Vagina (tissue), 2 donors: ENCODE measurements around the gene DEFB124. TPM values are rescaled to one million over a fixed set of nuclear protein-coding genes. Genes with fewer than 3 reads are reported as not detected.
A peak's percentile ranks its signal among the peaks of the same experiment; 100 is the strongest.
"Not testable (repeated sequence)": the region's sequence is repeated elsewhere in the genome, so short reads cannot be mapped to it uniquely, and the experiment has no call there.

Experiments used
- DNase-seq, 2 donors: peaks; one replicate each; pipeline ENCODE4 v3.0.0-alpha.2; 2017; ENCODE audit errors: extremely low spot score in 2 of 2
- H3K27ac ChIP-seq: fragments of 200-600 bp; sonication (generic); one replicate; pipeline ENCODE4 v1.5.1; 2019
- H3K27me3 ChIP-seq: fragments of 200-600 bp; sonication (generic); one replicate; pipeline ENCODE4 v1.5.1; 2019
- H3K36me3 ChIP-seq, 2 donors: fragments of 200-600 bp; sonication (generic); one replicate each; pipeline ENCODE4 v1.5.1; 2017 to 2019
- H3K4me1 ChIP-seq: fragments of 200-600 bp; sonication (generic); one replicate; pipeline ENCODE4 v1.5.1; 2019
- H3K4me3 ChIP-seq, 2 donors: fragments of 200-600 bp; sonication (generic); 1 replicate in 1 of 2; 2 replicates in 1 of 2; pipeline ENCODE4 v1.5.1; 2016 to 2019
- H3K9me3 ChIP-seq: fragments of 200-600 bp; sonication (generic); one replicate; pipeline ENCODE4 v1.5.1; 2019
- CTCF ChIP-seq, 3 experiments: fragments of 450-650 bp in 2 of 3; fragments of 200-600 bp in 1 of 3; sonication (generic) in 1 of 3; IDR thresholded peaks; one replicate each; pipeline ENCODE4 v1.5.1; 2017 to 2019; ENCODE audit warnings: antibody characterized with exemption in 3 of 3, mild to moderate bottlenecking in 2 of 3, moderate library complexity in 2 of 3
- POLR2A ChIP-seq, 2 donors: fragments of 450-650 bp; IDR thresholded peaks; one replicate each; pipeline ENCODE4 v1.6.1; 2017; ENCODE audit warnings: antibody characterized with exemption in 2 of 2, mild to moderate bottlenecking in 2 of 2, moderate library complexity in 2 of 2
- POLR2AphosphoS5 ChIP-seq, 2 donors: sonication (generic); formaldehyde crosslinking; IDR thresholded peaks; one replicate each; pipeline ENCODE4 v1.9.0; 2017; ENCODE audit warnings: antibody characterized with exemption in 2 of 2, mild to moderate bottlenecking in 2 of 2, low read depth in 1 of 2; ENCODE audit not compliant: insufficient read depth in 1 of 2
- intact Hi-C: fragments of 100-400 bp; cut with DNase I; formaldehyde crosslinking; loops from one replicate; pipeline ENCODE4 v1.15.1; 2023
- total RNA-seq: library from RNA; depleted of rRNA; stranded (reverse); fragments of >200 nt; gene quantifications from one replicate; pipeline ENCODE4 v1.2.3, GENCODE V29; 2016

DEFB124 gene
- total RNA-seq, result not detected

GRCh38 chr20:31474758-31475427, at the start of gene DEFB124, which contains the start of gene REM1:
Gene DEFB124 (minus strand): TSS chr20:31475127. CDS start chr20:31473013, 2,114 bp downstream.
Gene REM1 (plus strand): TSS chr20:31475288. CDS start chr20:31476446, 1,158 bp downstream.
- Histone ChIP-seq H3K4me1 (peaks cover 24% of the 10 kb centered on the region), H3K9me3 (no peaks in the 10 kb centered on the region), H3K27me3 (no peaks in the 10 kb centered on the region), H3K36me3 (no peaks in the 10 kb centered on the region), H3K4me3 (peak within 1 kb of the TSS; percentile 57 to 80), H3K27ac (peak within 1 kb of the TSS; percentile 90)
- intact Hi-C loops, result no loop called here
- no peak for DNase-seq
- TF ChIP-seq POLR2A (IDR thresholded peaks at IDR 0.05), result peak in 1 of 2 donors; percentile 17
- TF ChIP-seq POLR2AphosphoS5 (IDR thresholded peaks at IDR 0.05; ENCODE audit: insufficient read depth in 1 of 2, low read depth in 1 of 2), result peak in 1 of 2 donors; percentile 89
- TF ChIP-seq CTCF (IDR thresholded peaks at IDR 0.05), result no peak

- Histone ChIP-seq H3K4me1 (peaks cover 46% of the 10 kb centered on the region), H3K27me3 (no peaks in the 10 kb centered on the region), H3K27ac (no peak overlapping the region), H3K9me3 (no peaks in the 10 kb centered on the region), H3K4me3 (no peak overlapping the region), H3K36me3 (peaks cover 4 to 15% of the 10 kb centered on the region in 2 donors)
- TF ChIP-seq CTCF (IDR thresholded peaks at IDR 0.05) (no peak), POLR2AphosphoS5 (IDR thresholded peaks at IDR 0.05; ENCODE audit: insufficient read depth in 1 of 2, low read depth in 1 of 2) (no peak), POLR2A (IDR thresholded peaks at IDR 0.05) (no peak)
- no peak for DNase-seq
- intact Hi-C loops, result no loop called here
Measured at GRCh38 chr20:31523361-31524283, 48.7 kb upstream of the DEFB124 start.

GRCh38 chr20:31522731-31523130, 47.8 kb upstream of the DEFB124 start:
- DNase-seq, result no peak
- no peaks in the 10 kb centered on the region for H3K9me3 ChIP-seq
- H3K4me3 ChIP-seq, result no peak overlapping the region
- H3K4me1 ChIP-seq, result peaks cover 50% of the 10 kb centered on the region
- no peaks in the 10 kb centered on the region for H3K27me3 ChIP-seq
- TF ChIP-seq CTCF (IDR thresholded peaks at IDR 0.05) (no peak), POLR2AphosphoS5 (IDR thresholded peaks at IDR 0.05; ENCODE audit: insufficient read depth in 1 of 2, low read depth in 1 of 2) (no peak), POLR2A (IDR thresholded peaks at IDR 0.05) (no peak)
- peaks cover under 1 to 6% of the 10 kb centered on the region in 2 donors for H3K36me3 ChIP-seq
- no peak overlapping the region for H3K27ac ChIP-seq
- intact Hi-C loops, result no loop called here

- H3K27me3 ChIP-seq, H3K36me3 ChIP-seq, H3K9me3 ChIP-seq, intact Hi-C loops, H3K27ac ChIP-seq, DNase-seq, H3K4me3 ChIP-seq: not testable (repeated sequence)
- H3K4me1 ChIP-seq, result peaks cover 64% of the 10 kb centered on the region
Measured at GRCh38 chr20:31521267-31521666, 46.3 kb upstream of the DEFB124 start.

GRCh38 chr20:31517373-31517772, 42.4 kb upstream of the DEFB124 start:
- H3K27ac ChIP-seq, result peak overlapping the region; percentile 14
- no peaks in the 10 kb centered on the region for H3K27me3 ChIP-seq
- no peaks in the 10 kb centered on the region for H3K9me3 ChIP-seq
- TF ChIP-seq POLR2A (IDR thresholded peaks at IDR 0.05) (no peak), POLR2AphosphoS5 (IDR thresholded peaks at IDR 0.05; ENCODE audit: insufficient read depth in 1 of 2, low read depth in 1 of 2) (no peak), CTCF (IDR thresholded peaks at IDR 0.05) (no peak)
- DNase-seq, result no peak
- H3K36me3 ChIP-seq, result no peaks in the 10 kb centered on the region
- H3K4me3 ChIP-seq, result peak overlapping the region in 1 of 2 donors; percentile 1
- H3K4me1 ChIP-seq, result peaks cover 63% of the 10 kb centered on the region
- intact Hi-C loops, result no loop called here
